ENCODE measurements around the gene OBSL1. TPM values are rescaled to one million over a fixed set of nuclear protein-coding genes. Genes with fewer than 3 reads are reported as not detected.

The OBSL1 gene
- total RNA-seq, 2 donors from 2014 or later, result 150 to 157 TPM

GRCh38 chr2:219611866-219612576, 40.7 kb upstream of the OBSL1 start:
- no peak for DNase-seq (ENCODE audit: low spot score)
- H3K27ac ChIP-seq, result no peak overlapping the region

GRCh38 chr2:219611306-219611705, 40.0 kb upstream of the OBSL1 start:
- Histone ChIP-seq H3K9me3 (no peaks in the 10 kb centered on the region), H3K27ac (no peak overlapping the region), H3K4me3 (no peak overlapping the region), H3K27me3 (no peaks in the 10 kb centered on the region), H3K4me1 (peaks cover 0 to 16% of the 10 kb centered on the region in 2 donors), H3K36me3 (peaks cover 51% of the 10 kb centered on the region)
- TF ChIP-seq, protein P1, sequence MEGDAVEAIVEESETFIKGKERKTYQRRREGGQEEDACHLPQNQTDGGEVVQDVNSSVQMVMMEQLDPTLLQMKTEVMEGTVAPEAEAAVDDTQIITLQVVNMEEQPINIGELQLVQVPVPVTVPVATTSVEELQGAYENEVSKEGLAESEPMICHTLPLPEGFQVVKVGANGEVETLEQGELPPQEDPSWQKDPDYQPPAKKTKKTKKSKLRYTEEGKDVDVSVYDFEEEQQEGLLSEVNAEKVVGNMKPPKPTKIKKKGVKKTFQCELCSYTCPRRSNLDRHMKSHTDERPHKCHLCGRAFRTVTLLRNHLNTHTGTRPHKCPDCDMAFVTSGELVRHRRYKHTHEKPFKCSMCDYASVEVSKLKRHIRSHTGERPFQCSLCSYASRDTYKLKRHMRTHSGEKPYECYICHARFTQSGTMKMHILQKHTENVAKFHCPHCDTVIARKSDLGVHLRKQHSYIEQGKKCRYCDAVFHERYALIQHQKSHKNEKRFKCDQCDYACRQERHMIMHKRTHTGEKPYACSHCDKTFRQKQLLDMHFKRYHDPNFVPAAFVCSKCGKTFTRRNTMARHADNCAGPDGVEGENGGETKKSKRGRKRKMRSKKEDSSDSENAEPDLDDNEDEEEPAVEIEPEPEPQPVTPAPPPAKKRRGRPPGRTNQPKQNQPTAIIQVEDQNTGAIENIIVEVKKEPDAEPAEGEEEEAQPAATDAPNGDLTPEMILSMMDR (IDR thresholded peaks at IDR 0.05), result no peak
- DNase-seq (ENCODE audit: low spot score), result no peak

More at GRCh38 chr2:219611866-219612576, 40.7 kb upstream of the OBSL1 start:
- Histone ChIP-seq H3K36me3 (peaks cover 45% of the 10 kb centered on the region), H3K27me3 (no peaks in the 10 kb centered on the region), H3K9me3 (no peaks in the 10 kb centered on the region), H3K4me1 (peaks cover 0 to 23% of the 10 kb centered on the region in 2 donors), H3K4me3 (no peak overlapping the region)
- TF ChIP-seq, protein P1 (IDR thresholded peaks at IDR 0.05), result no peak

- no peak overlapping the region for H3K4me3 ChIP-seq
- peaks cover 53% of the 10 kb centered on the region for H3K36me3 ChIP-seq
- peak overlapping the region; percentile 64 to 72 for H3K27ac ChIP-seq
- no peaks in the 10 kb centered on the region for H3K9me3 ChIP-seq
- no peaks in the 10 kb centered on the region for H3K27me3 ChIP-seq
- TF ChIP-seq, protein P1 (IDR thresholded peaks at IDR 0.05), result no peak
- no peak for DNase-seq (ENCODE audit: low spot score)
- H3K4me1 ChIP-seq, result peaks cover 0 to 9% of the 10 kb centered on the region in 2 donors
Observed at GRCh38 chr2:219609149-219609750, 37.9 kb upstream of the OBSL1 start.

- H3K9me3 ChIP-seq, result no peaks in the 10 kb centered on the region
- no peak overlapping the region for H3K4me3 ChIP-seq
- H3K4me1 ChIP-seq, result peaks cover 0 to 9% of the 10 kb centered on the region in 2 donors
- peaks cover 54% of the 10 kb centered on the region for H3K36me3 ChIP-seq
- no peaks in the 10 kb centered on the region for H3K27me3 ChIP-seq
- DNase-seq (ENCODE audit: low spot score), result no peak
- peak overlapping the region in 1 of 2 donors; percentile 72 for H3K27ac ChIP-seq
- TF ChIP-seq, protein P1 (IDR thresholded peaks at IDR 0.05), result no peak
Observed at GRCh38 chr2:219608399-219608964, 37.1 kb upstream of the OBSL1 start.

GRCh38 chr2:219607931-219608330, 36.6 kb upstream of the OBSL1 start:
- Histone ChIP-seq H3K36me3 (peaks cover 58% of the 10 kb centered on the region), H3K27me3 (no peaks in the 10 kb centered on the region), H3K4me3 (no peak overlapping the region), H3K9me3 (no peaks in the 10 kb centered on the region), H3K4me1 (peaks cover 0 to 9% of the 10 kb centered on the region in 2 donors), H3K27ac (no peak overlapping the region)
- no peak for DNase-seq (ENCODE audit: low spot score)
- TF ChIP-seq, protein P1 (IDR thresholded peaks at IDR 0.05), result no peak
